NCI-H2107 treated with DMSO at 0.1 percent for 48 hours (cell line): ENCODE results near the gene TRAM2.
"Not testable (repeated sequence)": the region's sequence is repeated elsewhere in the genome, so short reads cannot be mapped to it uniquely, and the experiment has no call there.

ENCODE experiments used
- DNase-seq: peaks from one replicate; lab custom pipeline; 2025; ENCODE audit not compliant: unreplicated experiment; lab: John Stamatoyannopoulos, UW

The TRAM2 gene

DNA sequence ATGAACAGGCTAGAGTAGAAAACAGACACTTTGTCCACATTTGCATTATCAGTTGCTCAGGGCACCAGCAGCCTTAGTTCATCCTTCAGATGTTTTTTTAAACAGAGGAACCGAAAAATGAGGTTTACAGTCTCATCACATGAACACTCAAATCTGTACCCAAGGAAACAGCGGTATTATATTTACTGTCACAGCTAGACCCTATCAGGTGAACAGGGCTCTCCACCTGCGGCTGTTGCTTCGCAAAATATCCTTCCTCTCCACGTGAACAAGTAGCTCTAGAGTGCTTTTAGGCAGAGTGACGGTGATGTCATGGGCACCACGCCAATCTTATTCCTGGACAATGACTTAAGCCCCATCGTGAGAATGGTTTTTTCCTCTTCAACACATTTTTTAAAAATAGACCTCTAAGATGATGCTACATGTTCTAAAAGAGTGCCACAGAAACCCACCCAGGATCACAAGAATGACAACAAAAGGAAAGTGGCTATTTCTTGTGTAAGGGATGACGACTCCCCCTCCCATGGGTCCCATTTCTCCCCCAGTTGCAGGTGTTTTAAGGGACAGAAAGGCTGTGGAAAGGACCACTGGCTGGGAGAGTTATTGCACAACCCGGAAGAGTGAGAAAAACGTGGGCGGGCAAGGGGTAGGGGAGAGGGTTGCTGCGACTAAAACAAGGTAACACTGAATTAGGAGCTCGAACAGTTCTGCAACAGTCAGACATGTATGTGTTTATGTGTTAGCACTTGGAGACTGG, 79.0 kb downstream of the TRAM2 start:
- DNase-seq = peak; percentile 80

DNA sequence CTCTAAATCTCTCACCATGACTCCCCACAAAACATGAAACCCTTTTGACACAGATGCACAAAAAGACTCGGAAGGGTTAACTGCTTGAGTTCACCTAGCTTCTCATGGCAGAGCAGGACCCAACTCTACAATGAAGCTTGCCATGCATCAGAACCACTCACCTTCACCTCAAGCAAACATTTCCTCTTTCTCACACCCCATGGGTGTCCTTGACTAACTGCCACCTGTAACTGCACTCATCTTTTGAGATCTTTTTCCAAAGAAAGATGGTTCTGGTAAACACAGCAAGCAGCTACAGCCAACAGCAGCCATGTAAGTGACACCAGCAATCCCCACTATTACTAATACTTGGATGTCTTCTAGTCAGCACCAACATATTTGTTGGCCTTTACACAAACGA, 80.2 kb downstream of the TRAM2 start:
- DNase-seq = no peak

DNA sequence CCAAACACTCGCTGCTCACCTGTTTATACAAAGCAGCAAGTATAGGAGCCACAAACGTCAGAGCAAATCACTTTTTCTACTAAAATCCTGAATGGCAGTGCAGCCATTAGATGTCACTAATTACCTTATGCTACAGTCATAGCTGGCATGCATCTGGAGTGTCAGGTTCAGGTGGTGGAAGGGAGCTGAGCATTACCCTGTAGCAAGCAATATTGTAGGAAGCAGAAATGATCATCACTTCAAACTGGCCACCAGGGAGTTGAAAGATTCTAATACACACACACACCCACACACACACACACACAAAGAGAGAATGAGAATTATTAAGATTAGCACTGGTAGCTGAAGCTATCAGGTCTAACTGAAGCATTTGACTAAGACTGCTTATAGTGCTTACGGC, 80.9 kb downstream of the TRAM2 start:
- peak; percentile 2 for DNase-seq

DNA sequence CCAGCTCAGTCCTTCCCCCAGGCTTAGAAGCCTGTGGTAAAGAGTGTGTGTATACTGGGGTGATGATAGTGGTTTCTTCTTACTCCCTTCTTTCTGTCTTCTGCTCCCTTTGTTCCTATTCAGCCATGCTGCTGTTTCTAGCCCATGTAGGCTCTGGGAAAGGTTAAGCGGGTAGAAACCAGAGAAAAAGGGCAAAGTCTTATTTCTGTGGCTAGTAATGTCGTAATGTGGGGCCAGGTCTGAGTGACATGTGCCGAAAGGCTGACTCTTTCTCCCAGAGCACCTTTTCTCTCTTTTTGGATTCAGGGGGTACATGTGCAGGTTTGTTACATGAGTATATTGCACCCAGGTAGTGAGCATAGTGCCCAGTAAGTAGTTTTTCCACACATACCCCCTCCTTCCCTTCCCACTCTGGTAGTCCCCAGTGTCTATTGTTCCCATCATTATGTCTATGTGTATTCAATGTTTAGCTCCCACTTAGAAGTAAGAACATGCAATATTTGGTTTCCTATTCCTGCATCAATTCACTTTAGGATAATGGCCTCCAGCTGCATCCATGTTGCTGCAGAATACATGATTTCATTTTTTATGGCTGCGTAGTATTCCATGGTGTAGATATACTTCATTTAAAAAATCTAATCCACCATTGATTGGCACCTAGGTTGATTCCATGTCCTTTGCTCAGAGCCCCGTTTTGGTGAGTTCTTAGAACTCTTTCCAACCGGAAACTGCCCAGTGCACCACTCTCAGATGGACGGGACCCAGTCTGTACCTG, 82.4 kb downstream of the TRAM2 start:
- no peak for DNase-seq

DNA sequence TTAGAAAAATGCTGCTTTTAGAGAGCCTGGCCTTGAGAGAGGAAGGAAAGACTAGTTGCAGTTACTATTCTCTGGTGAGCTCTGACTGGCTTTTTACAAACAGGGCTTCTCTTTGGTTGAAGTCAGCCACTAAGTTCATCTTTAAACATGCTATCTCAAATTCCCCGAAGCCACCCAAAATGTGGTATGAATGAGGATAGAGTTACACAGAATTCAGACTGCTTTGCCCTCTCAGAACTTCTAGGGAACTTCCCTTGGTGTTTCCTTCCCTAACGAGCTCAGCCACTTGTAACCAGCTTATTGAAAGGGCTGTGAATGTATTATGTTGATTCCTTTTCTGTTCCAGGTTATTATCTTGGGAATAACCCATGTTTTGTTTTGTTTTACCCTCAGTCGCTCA, 83.2 kb downstream of the TRAM2 start:
- DNase-seq = no peak

DNA sequence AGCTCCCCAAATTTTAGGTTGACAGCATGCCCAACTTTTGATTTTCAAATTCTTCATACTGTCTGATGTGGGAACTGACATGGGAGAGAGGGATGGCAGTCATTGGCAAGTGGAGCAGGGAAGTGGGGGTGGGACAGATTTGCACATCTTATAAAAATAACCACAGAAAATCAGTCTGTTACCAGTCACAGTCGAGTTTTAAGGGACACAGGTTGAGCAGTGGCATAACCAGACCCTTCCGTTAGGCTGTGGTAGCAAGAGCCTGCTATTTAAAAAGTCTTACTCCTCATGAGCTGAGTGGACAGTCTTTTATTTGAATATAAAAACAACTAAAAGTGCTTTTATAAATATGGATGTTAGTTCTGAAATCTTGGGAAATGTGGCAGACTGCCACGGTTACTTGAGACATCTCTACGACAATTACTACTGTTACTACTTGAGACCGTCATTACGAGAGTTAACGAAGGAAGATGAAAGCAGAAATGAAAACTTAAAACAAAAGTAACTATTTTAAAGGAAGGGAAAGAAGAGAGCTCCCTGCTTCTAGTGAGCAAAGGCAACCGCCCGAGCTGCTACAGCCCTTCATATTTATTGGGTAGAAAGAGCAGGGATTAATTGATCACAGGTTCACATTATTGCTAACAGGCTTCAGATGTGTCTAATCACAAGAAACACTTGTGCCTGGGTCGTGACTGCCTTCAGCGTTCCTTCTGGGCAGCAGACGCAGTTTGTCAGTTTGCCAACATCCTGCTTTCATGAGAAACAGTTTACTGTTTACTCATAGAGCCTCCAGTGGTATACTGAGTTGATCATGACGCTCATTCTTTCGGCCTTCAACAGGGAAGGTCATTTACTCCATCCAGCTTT, 85.4 kb downstream of the TRAM2 start:
- no peak for DNase-seq

DNA sequence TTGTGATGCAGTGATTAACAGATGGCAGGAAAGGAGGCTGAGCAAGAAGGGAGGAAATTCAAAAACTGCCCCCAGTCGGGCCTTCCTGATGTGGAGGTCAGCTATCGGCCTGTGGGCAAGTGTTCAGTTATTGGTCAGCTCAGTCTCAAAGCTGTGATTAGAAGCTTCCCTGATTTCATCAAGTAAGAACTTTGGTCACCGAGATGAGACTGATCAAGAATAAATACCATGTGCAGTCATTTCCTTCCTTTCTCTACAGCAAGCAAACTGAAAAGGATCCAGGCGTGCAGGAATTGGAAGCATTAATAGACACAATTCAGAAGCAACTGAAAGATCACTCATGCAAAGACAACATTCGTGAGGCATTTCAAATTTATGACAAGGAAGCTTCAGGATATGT, 87.0 kb downstream of the TRAM2 start:
- DNase-seq = no peak

DNA sequence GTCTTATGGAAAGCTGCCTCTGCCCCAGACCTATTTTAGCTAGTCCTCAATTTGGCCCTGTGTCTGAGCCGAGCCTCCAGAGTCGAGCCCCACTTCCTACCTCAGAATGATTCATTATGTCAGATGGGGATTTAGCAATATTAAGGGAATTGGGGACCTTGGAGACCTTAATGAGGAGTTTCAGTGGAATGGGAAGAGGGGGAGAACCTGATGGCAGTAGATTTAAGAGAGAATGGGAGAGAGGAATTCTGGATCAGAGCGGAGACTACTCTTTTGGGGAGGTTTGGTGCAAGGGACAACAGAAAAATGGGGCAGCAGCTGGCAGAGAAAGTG, 93.2 kb downstream of the TRAM2 start:
- no peak for DNase-seq

DNA sequence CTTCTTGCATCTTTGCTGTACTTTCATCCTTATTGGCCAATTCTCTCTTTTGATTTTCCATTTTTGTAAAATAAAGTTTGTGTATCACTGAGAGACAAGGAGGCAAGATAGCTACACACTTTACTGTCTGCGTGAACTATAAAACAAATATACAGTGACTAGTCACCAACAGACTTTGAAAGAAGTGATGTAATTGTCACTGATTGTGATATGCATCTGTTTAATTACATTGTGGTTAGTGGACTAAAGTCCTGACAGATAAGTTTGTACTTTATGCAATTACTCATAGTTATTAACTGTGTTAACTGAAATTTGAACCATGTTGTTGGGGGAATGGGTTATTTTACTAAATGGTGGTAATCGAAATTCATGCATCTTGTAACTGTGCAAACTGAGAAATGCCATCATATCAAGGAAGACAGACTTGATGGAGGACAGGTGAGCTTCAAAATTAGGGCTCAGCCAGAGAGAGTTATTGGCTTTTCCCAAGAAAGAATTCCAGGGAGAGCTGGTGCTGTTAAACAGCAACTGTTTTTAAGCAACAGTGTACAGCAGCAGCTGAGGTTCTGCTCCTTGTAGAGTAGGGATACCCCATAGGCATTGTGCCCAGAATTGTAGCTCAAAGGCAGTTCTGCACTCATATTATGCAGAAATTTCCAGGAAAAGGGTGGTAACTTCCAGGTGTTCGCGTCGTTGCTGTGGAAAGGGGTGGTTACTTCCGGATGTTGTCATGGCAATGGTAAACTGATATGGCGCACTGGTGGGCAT, 93.8 kb downstream of the TRAM2 start:
- DNase-seq = no peak

DNA sequence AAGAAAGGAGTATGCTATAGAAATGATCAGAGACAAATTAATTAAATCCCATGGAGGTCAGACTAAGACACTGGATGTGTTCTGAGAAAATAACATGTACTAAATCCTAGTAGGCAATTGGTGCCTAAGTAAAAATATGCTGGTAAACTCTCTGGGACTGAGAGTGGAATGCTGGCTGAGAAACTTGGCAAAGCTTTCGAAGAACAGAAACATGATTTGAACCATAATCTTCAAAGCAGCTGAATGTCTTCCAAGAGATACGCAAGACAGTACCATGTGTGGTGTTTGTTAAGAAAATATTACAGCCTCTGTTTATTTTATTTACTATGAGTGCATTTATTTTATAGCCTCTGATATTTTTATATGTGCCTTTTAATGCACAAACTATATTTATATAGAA, 101.6 kb downstream of the TRAM2 start:
- no peak for DNase-seq

DNA sequence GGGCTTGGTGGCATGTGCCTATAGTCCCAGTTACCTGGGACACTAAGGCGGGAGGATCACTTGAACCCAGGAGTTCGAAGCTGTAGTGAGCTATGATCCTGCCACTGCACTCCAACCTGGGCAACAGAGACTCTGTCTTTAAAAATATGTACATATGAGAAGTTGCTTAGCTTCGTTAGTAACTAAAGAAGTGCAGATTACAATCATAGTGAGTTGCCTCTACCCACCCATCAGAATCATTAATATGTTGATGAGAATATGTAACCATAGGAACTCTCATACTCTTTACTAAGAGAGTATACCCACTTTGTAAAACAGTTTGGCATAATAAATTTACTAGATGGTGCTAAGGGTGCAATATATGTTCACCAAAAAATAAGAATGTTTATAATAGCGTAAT, 102.7 kb downstream of the TRAM2 start:
- no peak for DNase-seq

DNA sequence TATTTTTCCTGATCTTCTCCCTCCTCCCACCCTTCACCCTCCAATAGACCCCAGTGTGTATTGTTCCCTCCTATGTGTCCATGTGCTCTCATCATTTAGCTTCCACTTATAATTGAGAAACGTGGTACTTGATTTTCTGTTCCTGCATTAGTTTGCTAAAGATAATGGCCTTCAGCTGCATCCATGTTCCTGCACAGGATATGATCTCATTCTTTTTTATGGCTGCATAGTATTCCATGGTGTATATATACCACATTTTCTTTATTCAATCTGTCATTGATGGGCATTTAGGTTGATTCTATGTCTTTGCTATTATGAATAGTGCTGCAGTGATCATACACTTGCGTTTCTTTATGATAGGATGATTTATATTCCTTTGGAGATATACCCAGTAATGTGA, 115.7 kb downstream of the TRAM2 start:
- DNase-seq = not testable (repeated sequence)

DNA sequence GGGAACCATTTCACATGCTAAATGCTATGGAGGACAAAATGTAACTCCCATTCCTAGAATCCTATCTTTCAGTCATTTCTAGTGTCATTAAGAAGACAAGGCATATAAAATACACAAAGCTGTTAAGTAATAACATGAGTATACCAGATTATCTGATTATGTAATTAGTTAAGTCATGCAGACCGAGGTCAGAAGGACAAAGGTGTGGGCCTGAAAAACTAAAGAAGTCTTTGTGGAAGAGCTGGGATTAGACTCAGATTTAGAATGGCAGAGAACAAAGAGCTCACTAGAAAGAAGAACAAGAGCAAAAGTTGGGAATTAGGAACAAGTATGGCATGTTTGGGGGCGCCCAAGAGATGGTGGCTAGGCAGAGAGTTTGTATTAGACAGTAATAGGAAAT, 119.8 kb downstream of the TRAM2 start:
- DNase-seq = no peak

DNA sequence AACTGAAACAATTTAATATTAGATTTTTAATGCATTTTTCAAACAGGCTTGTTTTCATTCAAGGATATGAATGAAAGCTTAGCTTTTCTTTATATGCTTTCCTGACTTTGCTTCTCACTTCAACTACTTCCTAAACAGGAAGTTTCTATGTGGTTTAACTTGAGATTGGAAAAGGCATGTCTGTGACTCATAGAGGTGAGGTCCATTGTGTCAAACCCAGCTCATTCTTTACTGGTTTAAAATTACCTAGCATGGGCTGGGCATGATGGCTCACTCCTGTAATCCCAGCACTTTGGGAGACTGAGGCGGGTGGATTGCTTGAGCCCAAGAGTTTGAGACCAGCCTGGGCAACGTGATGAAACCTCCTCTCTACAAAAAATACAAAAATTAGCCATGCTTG, 122.3 kb downstream of the TRAM2 start:
- DNase-seq = no peak
